ENCODE measurements around the gene CLCF1.

Gene CLCF1

GRCh38 chr11:67355023-67355793 is 18.2 kb downstream of the CLCF1 start:
- DNase-seq, result no peak

GRCh38 chr11:67354075-67355022 is 19.0 kb downstream of the CLCF1 start:
- no peak for DNase-seq

GRCh38 chr11:67353317-67354074 is 19.9 kb downstream of the CLCF1 start, which contains the start of gene POLD4:
Gene POLD4, minus strand, starts transcription at chr11:67353546. Its CDS starts 147 bp downstream, at chr11:67353399.
- peak; percentile 97 for DNase-seq

GRCh38 chr11:67352546-67353316 is 20.7 kb downstream of the CLCF1 start:
- peak; percentile 85 for DNase-seq

GRCh38 chr11:67351275-67352005 is 22.0 kb downstream of the CLCF1 start:
- peak; percentile 74 for DNase-seq

GRCh38 chr11:67349928-67350465 is 23.4 kb downstream of the CLCF1 start:
- DNase-seq, result no peak

- DNase-seq, result no peak
These were observed 23.9 kb downstream of the CLCF1 start for GRCh38 chr11:67349457-67349856.

- no peak for DNase-seq
These were observed 24.4 kb downstream of the CLCF1 start for GRCh38 chr11:67349036-67349435.

GRCh38 chr11:67347964-67348749 is 25.2 kb downstream of the CLCF1 start:
- DNase-seq, result no peak

GRCh38 chr11:67345920-67346819 is 27.2 kb downstream of the CLCF1 start:
- peak; percentile 47 for DNase-seq

- no peak for DNase-seq
These were observed 28.0 kb downstream of the CLCF1 start for GRCh38 chr11:67345247-67345919.

GRCh38 chr11:67344264-67344663 is 29.1 kb downstream of the CLCF1 start:
- DNase-seq, result no peak

GRCh38 chr11:67337257-67337656 is 36.1 kb downstream of the CLCF1 start:
- no peak for DNase-seq

- DNase-seq, result no peak
These were observed 41.2 kb downstream of the CLCF1 start for GRCh38 chr11:67332081-67332691.

GRCh38 chr11:67323526-67323925 is 49.9 kb downstream of the CLCF1 start:
- DNase-seq, result no peak

GRCh38 chr11:67322049-67322448 is 51.3 kb downstream of the CLCF1 start:
- DNase-seq, result no peak

- DNase-seq, result no peak
These were observed 52.0 kb downstream of the CLCF1 start for GRCh38 chr11:67321313-67321871.

GRCh38 chr11:67320691-67321090 is 52.7 kb downstream of the CLCF1 start:
- no peak for DNase-seq

Data from NCI-H146 (cell line).